NCI-H2227 treated with DMSO at 0.1 percent for 48 hours (cell line): Measurements from ENCODE around the gene CBFA2T3.
"Not testable (repeated sequence)": the region's sequence is repeated elsewhere in the genome, so short reads cannot be mapped to it uniquely, and the experiment has no call there.

Source experiments
- DNase-seq: peaks from one replicate; lab custom pipeline; 2025; lab: John Stamatoyannopoulos, UW

The CBFA2T3 gene

DNA sequence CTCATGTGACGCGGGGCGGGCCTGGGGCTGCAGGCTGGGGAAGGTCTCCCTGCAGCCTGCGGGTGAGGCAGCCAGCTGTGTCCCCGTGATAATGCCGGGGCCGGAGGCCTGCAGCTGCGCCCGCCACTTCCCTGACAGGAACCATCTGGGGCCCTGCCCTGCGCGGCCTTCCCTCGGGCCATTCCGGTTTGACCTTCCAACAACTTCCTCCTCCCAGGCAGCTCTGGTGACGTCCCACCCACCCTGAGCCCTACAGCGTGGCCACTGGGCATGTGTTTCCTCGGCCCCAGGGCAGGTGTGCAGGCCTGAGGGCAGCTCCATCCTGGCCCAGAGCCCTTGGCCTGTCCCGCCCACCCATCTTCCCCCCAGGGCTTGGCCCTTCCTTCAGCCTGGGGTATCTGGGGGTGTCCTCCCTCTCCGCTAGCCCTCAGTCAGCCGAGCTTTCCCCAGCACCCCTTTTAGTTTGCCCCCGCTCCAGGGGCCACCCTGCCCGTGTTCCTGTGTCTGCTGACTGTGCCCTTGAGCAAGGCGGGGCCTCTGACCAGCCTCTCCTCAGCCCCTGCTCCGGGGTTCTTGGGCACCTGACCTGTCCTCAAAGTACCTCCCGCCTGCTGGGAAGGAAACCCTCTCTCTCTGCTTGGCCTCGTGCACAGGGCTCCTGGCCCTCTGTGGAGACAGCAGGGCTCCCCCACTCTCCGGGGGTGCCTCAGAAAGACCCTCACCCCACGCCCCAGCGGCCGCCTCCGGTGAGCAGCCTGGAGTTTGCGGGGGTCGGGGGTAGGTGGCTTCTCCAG is at the start of gene CBFA2T3:
CBFA2T3 (minus strand) TSS at position 190 of the 794 bp plus-strand sequence. CDS start 400 bp downstream, outside the sequence.
- no peak for DNase-seq

DNA sequence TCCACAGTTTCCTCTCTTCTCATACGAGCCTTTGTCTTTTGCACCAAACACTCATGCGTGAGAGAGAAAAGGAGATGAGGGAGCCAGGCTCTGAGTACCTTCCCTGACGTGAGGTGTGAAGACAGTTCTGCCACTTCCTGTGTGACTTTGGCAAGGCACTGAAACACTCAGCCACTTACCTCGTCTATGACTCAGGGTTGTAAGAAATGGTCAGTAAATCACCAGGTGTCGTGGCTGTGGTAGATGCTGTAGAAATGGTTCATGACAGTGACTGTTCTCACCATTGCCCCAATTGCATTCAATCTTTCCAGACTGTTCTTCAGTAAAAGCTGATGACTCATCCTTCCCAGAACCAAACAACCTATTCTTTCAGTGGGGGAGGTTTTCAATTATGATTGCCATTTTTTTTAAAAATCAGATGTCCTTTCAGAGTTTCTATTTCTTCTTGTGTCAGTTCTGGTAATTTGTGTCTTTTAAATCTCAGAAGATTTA is 49.2 kb upstream of the CBFA2T3 start:
- DNase-seq = no peak

DNA sequence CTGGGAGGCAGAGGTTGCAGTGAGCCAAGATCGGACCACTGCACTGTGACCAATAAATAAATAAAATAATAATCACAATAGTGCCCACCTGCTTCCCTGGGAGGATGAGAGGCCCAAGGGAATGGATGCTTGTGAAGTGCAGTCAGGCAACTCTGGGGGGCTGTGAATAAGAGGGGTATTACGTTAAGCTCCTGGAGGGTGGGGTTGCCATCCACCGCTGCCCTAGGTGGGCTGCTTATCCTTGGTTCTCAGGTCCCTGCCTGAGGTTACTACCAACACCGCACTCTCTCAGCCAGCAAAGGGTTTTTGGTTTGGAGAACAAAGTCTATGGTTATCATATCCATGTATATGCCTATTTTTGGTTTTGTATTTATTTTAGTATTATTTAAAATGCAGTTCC is 48.6 kb upstream of the CBFA2T3 start:
- no peak for DNase-seq

DNA sequence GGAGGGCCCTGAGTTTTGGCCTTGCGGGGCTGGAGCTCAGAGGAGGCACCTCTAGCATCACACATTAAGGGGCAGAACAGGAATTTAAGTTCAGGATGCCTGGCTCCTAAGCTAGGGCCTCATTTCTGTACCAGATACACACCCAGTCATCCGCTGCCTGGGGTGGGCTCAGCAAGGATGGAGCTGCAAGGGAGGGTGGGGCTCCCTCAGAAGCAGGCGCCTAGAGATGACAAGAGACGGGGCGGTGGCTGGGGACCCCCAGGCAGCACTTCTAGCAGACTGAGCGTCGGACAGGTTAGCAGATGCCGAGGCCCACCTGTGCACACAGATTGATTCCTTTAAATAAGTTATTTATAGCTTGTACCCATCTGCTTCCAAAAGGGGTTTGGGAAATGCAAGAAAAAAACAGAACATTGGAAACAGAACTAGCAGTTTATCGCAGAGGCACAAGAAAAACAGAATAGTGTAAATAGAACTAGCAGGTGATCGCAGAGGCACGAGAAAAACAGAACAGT is 47.6 kb upstream of the CBFA2T3 start:
- DNase-seq = no peak

DNA sequence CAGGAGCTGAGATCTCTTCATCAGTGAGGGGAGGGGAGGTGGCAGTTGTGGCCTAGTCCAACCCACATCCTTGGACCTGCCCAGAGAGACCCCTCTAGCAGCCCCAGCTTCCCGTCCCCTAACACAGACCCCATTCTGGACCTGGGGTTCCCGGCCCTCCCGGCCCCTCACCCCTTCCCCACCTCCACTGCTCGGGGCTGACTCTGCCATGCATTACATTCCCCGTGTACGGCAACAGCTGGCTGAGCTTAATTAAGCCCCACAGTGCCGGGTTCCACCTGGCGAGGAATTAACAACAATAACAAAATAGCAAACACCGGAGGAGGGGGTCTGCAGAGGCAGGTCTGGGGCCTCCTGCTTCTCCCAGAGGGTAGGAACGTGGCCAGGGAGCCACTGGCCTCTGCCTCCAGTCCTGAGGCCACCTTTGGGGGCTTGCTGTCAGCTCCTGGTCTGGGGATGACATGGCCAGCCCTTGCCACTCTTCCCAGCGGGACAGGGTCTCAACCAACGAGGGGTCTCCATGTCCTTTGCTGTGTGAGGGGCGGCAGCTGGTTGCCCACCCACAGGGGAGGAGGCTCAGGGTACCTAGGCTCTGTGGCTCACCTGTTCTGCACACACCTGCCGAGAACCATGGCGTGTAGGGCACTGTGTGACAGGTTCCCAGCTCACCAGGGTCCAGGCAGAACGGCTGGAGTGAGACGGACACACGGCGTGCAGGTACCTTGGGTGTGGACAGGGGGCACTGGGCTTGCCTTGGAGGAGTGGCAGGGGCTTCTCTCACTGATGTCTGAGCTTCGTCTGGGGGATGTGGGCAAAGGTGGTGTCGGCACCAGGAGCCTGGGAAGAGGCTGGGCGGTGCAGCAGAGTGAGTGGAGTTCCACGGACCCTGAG is 46.9 kb upstream of the CBFA2T3 start:
- no peak for DNase-seq

DNA sequence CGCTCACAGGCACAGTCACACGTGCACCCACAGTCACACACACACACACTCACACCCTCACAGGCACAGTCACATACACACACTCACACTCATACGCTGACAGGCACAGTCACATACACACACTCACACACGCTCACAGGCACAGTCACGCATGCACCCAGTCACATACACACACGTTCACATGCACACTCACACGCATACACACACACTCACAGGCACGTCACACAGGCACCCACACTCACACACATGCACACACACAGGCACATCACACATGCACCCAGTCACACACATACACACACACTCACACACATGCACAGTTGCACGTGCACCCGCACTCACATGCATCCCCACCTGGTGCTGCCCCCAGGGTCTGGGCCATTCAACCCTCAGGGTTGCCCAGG is 46.1 kb upstream of the CBFA2T3 start:
- no peak for DNase-seq

DNA sequence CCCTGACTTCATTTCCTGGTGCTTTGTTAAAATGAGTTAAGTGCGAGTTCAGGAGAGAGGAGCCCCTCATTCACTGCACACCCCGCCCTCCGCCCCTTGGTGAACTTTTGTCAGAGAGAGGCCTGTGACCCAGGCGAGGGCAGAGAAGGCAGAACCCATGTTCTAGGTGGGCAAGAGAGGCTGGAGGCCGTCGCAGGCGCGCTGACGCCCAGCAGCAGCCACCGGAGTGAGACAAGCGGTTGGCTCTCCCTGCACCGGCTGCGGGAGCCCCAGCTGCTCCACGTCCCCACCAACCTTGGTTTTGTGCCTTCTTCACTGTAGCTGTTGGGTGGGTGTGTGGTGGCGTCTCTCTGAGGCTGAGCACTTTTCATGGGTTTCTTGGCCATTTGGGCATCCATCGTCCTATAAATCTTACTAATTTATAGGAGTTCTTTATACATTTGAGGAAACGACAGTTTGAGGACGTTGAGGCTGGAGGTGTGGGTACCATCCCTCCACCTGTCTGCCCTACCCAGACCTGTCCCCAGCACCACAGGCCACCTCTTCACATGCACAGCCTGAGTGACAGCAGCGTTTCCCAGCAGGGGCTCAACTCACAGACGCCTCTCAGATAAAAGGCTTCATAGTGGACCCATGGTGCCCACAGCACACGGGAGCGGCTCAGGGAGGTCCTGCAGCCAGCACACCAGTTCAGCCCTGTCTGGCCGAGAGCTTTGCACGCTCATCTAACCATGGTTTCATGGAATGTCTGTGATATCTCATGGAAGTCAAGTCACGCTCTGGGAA is 45.2 kb upstream of the CBFA2T3 start:
- DNase-seq = no peak

DNA sequence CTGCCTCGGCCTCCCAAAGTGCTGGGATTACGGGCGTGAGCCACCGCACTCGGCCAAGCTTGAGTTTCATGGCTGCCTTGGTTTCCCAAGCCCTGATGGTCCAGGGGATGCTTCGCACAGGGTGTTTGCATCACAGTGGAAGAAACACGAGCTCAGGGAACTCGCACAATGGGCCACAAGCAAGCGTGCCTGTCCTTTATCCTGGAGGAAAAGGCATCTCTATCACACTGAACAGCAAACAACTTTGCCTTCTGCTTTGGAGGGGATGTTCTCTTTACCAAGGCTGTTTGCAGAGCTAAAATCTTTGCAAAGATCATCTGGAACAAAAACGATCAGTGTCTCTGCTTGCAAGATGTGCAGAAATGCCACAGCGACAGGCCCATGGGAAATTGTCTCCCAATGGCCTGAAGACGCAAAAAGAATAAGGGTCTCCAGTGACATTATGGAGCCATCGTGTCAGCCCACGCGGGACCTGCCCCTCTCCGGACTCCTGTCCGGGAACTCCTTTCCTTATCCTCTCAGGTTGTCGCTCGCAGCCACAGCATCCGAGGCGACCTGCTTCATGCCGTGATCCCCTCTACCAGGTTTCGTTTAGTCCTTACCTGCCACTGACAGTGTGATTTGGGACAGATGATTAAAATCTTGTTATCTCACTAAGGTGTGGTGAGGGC is 44.1 kb upstream of the CBFA2T3 start:
- DNase-seq = no peak

DNA sequence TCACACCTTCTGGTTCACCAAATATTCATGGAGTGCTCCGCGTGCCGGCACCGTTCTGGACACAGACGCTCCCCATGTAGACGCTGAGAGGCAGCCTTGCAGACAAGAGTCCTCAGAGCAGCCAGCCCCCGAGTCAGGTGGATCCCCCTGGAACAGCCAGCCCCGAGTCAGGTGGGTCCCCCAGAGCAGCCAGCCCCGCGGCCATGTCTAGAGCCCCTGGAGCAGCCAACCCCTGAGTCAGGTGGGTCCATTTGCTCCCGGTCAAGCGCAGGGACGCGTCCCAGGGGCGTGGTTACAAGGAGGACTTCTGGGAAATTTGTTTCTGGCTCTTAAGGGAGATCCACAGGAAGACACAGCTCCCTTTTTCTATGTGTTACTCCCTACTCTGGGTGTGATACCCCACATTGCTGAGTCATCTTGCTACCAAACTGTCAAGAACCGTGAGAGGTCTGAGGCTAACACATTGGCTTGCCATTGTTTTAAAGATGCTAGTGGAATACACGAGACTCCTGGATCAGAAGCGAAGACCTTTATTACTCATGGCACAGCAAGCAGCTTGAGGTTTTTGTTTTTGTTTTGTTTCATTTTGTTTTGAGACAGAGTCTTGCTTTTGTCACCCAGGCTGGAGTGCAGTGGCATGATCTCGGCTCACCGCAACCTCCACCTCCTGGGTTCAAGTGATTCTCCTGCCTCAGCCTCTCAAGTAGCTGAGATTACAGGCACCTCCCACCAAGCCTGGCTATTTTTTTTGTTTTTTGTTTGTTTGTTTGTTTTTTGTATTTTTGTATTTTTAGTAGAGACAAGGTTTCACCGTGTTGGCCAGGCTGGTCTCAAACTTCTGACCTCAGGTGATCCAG is 43.3 kb upstream of the CBFA2T3 start:
- no peak for DNase-seq

DNA sequence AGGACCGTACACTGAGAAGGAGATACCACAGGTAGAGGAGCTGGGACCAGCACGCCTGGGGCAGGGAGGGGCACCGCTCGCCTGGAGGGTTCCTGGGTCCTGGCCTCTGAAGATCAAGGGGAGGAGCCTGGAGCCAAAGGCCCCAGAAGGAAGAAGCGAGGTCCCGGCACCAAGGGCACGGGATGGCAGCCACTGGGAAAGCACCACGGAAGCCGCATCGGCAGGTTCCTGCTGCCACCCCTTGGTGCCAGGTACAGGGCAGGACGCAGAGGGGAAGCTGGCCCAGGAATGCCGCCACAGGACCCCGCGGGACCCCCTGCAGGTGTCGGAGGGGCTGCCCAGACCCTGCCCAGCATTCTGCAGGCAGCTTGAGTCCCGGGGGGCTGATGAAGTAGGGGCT is 42.5 kb upstream of the CBFA2T3 start:
- no peak for DNase-seq

DNA sequence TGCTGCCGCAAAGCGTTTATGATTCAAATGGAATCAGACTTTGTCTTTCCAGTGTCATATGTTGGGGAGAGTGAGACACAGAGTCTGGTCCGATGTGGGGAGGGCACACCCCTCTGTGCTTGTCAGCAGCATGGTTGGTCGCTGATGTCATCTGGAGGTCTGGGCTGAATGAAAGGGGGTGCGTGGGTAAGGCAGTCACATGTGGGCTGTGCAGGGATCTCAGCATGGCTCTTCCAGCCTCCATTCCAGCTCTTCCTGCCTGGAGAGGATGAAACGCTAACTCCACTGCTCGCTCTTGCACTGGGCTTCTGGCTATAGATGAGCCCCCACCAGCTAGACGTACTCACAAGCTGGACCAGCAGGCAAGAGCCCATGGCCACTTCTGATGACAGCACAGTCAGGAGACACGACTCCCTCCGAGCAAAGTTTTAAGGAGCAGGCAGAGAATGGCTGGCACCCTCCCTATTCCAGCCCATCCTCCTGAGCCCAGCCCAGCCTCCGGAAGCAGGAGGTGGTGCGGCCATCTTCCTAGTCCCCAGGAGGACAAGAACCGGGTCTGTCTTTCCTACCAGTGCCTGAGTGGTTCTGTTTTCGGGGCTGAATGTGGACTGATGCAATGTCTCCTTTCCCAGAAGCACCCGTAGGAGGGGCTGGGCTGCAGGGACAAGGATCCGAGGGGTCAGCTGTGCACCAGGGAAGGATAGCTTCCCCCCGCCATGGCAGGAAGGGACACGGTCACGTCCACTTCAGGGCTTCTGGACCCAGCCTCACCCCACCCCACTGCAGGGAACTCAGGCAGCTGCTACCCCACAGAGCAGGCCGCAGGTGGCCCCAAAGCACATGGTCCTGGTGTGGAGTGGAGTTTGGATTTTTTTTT is 41.5 kb upstream of the CBFA2T3 start:
- no peak for DNase-seq

DNA sequence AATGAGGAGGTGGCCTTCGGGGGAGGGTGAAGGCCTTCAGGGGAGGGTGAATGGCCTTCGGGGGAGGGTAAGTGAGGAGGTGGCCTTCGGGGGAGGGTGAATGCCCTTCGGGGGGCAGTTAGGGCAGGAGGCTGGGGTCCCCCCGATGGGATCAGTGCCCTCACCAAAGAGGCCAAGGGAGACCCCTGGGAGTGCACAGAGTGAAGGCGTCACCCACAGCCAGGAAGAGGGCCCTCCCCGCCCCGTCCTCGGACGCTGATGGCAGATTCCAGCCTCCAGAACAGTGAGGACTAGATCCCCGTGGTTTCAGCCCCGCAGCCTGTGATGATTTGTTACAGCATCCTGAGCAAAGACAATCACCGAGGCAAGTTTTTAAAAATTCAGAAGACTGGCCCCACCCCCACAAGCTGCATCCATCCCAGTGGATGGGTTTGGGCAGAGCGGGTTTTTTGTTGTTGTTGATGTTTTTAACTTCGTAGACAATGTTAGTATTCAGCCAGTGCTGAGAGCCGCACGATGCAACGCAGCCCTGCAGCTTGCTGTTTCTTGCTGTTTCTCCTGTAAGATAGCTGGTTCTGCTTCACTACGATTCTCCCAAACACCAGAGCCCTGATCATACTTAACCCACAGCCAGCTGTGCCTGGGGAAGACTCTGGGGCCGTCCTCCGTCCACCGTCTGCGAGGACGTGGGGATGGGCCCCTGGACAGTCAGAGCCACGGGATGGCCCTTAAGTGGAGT is 40.7 kb upstream of the CBFA2T3 start:
- DNase-seq = no peak

DNA sequence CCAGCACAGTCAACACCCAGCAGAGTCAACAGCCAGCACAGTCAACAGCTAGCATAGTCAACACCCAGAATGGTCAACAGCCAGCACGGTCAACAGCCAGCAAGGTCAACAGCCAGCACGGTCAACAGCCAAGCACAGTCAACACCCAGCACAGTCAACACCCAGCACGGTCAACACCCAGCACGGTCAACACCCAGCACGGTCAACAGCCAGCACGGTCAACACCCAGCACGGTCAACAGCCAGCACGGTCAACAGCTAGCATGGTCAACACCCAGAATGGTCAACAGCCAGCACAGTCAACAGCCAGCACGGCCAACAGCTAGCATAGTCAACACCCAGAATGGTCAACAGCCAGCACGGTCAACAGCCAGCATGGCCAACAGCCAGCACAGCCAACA is 39.6 kb upstream of the CBFA2T3 start:
- DNase-seq = not testable (repeated sequence)

DNA sequence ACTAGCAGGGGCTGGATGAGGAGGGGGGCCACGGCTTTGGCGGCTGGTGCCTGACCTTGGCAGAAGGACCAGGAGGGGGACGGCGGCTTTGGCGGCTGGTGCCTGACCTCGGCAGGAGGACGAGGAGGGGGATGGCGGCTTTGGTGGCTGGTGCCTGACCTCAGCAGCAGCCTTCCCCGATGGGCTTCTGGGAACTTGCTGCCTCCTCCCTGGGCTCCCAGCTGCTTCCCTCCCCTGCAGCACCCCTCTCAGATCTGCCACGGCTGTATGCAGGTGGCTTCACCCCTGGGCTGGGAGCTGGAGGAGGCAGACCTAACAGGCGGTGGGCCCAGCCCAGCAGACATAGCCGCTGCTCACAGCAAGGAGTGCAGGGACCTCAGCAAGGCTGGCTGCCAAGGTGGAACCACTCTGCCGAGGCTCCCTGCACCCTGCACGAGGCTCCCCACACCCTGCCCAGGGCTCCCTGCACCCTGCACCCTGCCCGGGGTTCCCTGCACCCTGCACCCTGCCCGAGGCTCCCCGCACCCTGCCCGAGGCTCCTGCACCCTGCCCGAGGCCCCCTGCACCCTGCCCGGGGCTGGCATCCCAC is 38.4 kb upstream of the CBFA2T3 start:
- DNase-seq = no peak

DNA sequence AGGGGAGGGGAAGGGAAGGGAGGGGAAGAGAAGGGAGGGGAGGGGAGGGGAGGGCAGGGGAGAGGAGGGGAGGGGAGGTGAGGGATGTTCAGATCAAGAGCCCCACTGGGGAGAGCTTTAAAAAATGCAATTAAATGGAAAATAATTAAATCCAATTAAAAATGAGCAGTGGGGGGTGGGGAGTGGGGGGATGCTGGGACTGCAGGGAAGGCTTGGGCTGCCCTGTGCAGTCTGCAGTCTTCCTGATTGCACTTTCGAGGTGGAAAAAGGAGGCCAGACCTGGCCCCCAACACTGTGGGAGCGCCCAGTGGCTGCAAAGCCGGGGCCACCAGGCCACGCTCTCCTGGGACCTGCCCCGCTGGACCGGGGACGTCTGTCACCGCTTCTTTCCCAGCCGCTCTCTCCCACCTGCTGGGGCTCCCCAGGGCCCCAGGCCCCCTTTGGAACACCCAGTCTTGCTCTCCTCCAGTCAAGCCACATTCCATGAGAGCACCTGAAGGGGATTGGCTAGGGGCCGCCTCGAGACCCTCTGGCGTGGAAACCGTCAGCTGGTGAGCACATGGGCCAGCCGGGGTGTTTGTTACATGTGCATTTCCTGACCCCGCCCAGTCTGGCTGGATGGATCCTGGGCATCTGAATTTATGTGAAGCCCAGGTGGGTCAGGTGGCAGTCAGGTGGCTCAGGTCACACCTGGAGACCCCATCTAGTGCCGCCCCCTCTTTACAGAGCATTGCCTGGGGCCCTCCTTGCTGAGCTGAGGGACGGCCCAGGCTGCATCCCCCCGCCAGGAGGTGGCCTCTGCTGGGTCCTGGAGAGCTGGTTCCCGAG is 37.6 kb upstream of the CBFA2T3 start:
- DNase-seq = no peak

DNA sequence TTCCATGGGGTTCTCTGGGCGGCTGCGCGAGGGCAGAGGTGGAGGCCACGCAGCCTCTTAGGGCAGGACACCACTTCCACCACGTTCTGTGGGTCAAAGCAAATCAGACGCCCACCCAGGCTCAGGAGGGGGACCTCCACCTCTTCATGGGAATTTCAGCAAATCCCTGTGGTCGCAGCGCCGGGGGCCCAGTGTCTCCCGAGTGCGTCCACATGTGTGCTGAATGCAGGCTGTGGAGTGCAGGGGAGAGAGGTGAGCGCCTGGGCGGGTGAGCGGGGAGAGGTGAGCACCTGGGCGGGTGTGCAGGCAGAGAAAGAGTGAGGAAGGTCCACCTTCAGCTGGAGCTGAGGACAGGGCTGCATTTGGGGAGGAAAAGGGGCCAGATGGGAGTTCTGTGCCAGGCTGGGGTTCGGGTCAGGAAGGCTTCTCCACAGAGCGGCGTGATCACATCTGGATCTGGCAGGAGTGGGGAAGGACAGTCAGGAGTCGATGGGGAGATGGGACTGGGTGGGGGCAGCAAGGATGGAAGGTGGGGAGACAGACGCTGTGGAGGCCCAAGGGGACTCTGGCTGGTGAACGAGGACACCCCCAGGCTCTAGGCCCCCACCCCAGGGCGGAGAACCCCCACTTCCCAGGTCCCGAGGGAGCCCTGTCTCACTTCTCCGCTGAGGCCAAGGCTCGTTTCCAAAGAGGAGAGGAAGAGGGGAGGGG is 36.8 kb upstream of the CBFA2T3 start:
- no peak for DNase-seq

DNA sequence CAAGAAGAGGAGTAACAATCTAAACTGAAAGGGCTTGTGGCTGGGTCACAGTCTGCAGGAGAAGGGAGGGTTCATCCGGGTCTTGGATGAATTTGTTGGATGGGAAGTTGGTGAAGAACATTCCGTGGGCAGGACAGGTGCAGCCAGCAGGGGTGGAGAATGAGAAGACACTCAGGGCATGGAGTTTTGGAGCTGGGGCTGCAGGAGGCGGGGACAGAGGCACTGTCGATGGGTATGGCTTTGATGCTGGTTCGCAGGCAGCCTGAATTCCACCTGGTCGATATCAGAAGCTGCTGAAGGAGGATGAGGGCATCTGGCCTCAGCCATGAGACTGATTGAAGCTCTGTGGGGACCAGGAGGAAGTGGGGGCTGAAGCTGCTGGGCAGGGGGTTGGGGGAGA is 36.1 kb upstream of the CBFA2T3 start:
- DNase-seq = no peak
